SK-N-SH (cell line): ENCODE data around the gene KCNIP4.

Experiments used
- CTCF ChIP-seq: fragments of 200-600 bp; sonication (generic); IDR thresholded peaks from 2 replicates; pipeline ENCODE4 v1.6.1; 2017; ENCODE audit warnings: antibody characterized with exemption, mild to moderate bottlenecking, moderate library complexity
- POLR2AphosphoS5 ChIP-seq: IDR thresholded peaks from 2 replicates; pipeline ENCODE4 v1.6.1; 2012; ENCODE audit warnings: low read depth, low read length

GRCh38 chr4:21596521-21596920, 352.1 kb downstream of the KCNIP4 start:
- no peak for TF ChIP-seq POLR2AphosphoS5
- no peak for TF ChIP-seq CTCF
